Lower leg skin (tissue), 4 donors: Measurements from ENCODE around the gene GPC1. TPM values are rescaled to one million over a fixed set of nuclear protein-coding genes. Genes with fewer than 3 reads are reported as not detected.

ENCODE experiments used
- DNase-seq, 2 donors: peaks; one replicate each; pipeline ENCODE4 v3.0.0-alpha.2; 2019; ENCODE audit warnings: low spot score in 2 of 2
- H3K4me3 ChIP-seq: fragments of 200-600 bp; sonication (generic); 2 replicates; pipeline ENCODE4 v1.5.1; 2017; ENCODE audit warnings: mild to moderate bottlenecking, low read depth; ENCODE audit not compliant: poor library complexity, severe bottlenecking
- CTCF ChIP-seq, 3 donors: fragments of 450-650 bp; IDR thresholded peaks; one replicate each; pipeline ENCODE4 v1.5.1; 2016; ENCODE audit warnings: antibody characterized with exemption in 3 of 3, mild to moderate bottlenecking in 3 of 3, moderate library complexity in 2 of 3
- POLR2A ChIP-seq, 2 donors: fragments of 450-650 bp; IDR thresholded peaks; one replicate each; pipeline ENCODE4 v1.6.1; 2016 to 2017; ENCODE audit warnings: antibody characterized with exemption in 2 of 2, mild to moderate bottlenecking in 1 of 2, moderate library complexity in 1 of 2
- WGBS, 2 donors: methylation state at CpG; one replicate each; pipeline ENCODE4 v1.1.5; 2018; 5-methylcytosine and 5-hydroxymethylcytosine counted together
- intact Hi-C: fragments of 100-400 bp; cut with DNase I; formaldehyde crosslinking; loops from one replicate; pipeline ENCODE4 v1.15.0; 2023; ENCODE audit warnings: low total_unique reads
- total RNA-seq, 4 donors: library from RNA; depleted of rRNA; stranded (reverse); fragments of >200 nt; gene quantifications; one replicate each; pipeline ENCODE4 v1.1.0, GENCODE V29; 2016

The GPC1 gene
- total RNA-seq, 4 donors from 2014 or later, result 87.6 to 145 (median 114) TPM

GRCh38 chr2:240410004-240410403 is 25.5 kb upstream of the GPC1 start:
- 75 to 88% methylated on average over 8 of the region's 8 CpGs for WGBS, 2 donors
- intact Hi-C loops, result no loop called here
- TF ChIP-seq CTCF (IDR thresholded peaks at IDR 0.05) (no peak), POLR2A (IDR thresholded peaks at IDR 0.05) (no peak)
- DNase-seq, result no peak
- no peak overlapping the region for H3K4me3 ChIP-seq

GRCh38 chr2:240410808-240411207 is 24.7 kb upstream of the GPC1 start:
- TF ChIP-seq POLR2A (IDR thresholded peaks at IDR 0.05), result no peak
- no peak for TF ChIP-seq CTCF (IDR thresholded peaks at IDR 0.05)
- no peak overlapping the region for H3K4me3 ChIP-seq
- intact Hi-C loops, result no loop called here
- peak in 1 of 2 donors; percentile 64 for DNase-seq
- WGBS, 2 donors, result 75 to 83% methylated on average over 18 to 21 of the region's 21 CpGs

- no peak overlapping the region for H3K4me3 ChIP-seq
- TF ChIP-seq CTCF (IDR thresholded peaks at IDR 0.05) (no peak), POLR2A (IDR thresholded peaks at IDR 0.05) (no peak)
- DNase-seq, result peak in 1 of 2 donors; percentile 66
- WGBS, 2 donors, result 80 to 84% methylated on average over 17 to 28 of the region's 28 CpGs
- intact Hi-C loops, result no loop called here
These were observed 24.0 kb upstream of the GPC1 start for GRCh38 chr2:240411261-240412160.

GRCh38 chr2:240412211-240412861 is 23.1 kb upstream of the GPC1 start:
- TF ChIP-seq POLR2A (IDR thresholded peaks at IDR 0.05), result no peak
- no peak for TF ChIP-seq CTCF (IDR thresholded peaks at IDR 0.05)
- no peak overlapping the region for H3K4me3 ChIP-seq
- intact Hi-C loops, result no loop called here
- WGBS, 2 donors, result 69 to 70% methylated on average over 6 to 15 of the region's 15 CpGs
- DNase-seq, result peak in 1 of 2 donors; percentile 76

- TF ChIP-seq CTCF (IDR thresholded peaks at IDR 0.05) (no peak), POLR2A (IDR thresholded peaks at IDR 0.05) (no peak)
- peak in 1 of 2 donors; percentile 79 for DNase-seq
- WGBS, 2 donors, result 92 to 94% methylated on average over 24 of the region's 26 CpGs
- H3K4me3 ChIP-seq, result no peak overlapping the region
- intact Hi-C loops, result no loop called here
These were observed 22.3 kb upstream of the GPC1 start for GRCh38 chr2:240412975-240413812.
